GM18505 (cell line): ENCODE measurements around the gene PMS1.

Source experiments
- ATAC-seq: cut with Tn5 transposase; IDR thresholded peaks from one replicate; pipeline ENCODE4 v1.9.1; 2021; ENCODE audit not compliant: unreplicated experiment
- POLR2A ChIP-seq: IDR thresholded peaks from 4 replicates; pipeline ENCODE4 v1.6.1; 2011; ENCODE audit warnings: borderline replicate concordance; ENCODE audit not compliant: insufficient read depth, insufficient read length; ENCODE audit errors: extremely low read depth

PMS1 gene

GRCh38 chr2:189791338-189792042, 7.2 kb downstream of the PMS1 start:
- no peak for ATAC-seq
- TF ChIP-seq POLR2A, result no peak

DNA sequence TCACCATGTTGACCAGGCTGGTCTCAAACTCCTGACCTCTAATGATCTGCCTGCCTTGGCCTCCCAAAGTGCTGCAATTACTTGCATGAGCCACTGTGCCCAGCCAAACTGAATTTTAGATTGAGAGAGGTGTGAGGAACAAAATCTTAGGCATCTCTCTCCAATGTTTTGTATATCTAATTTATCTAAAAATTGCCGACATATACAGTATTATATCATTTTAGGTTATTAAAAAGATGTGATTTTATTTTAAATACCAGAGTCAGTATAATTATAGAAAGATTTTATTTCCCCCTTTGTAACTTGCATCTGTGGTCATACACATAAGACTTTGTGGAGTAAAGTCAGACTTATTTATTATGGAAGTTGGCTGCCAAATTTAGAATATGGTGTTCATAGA, 10.1 kb downstream of the PMS1 start:
- TF ChIP-seq POLR2A, result no peak
- ATAC-seq, result no peak

- ATAC-seq, result no peak
- TF ChIP-seq POLR2A, result no peak
These were observed 13.7 kb downstream of the PMS1 start for GRCh38 chr2:189797902-189798301.

DNA sequence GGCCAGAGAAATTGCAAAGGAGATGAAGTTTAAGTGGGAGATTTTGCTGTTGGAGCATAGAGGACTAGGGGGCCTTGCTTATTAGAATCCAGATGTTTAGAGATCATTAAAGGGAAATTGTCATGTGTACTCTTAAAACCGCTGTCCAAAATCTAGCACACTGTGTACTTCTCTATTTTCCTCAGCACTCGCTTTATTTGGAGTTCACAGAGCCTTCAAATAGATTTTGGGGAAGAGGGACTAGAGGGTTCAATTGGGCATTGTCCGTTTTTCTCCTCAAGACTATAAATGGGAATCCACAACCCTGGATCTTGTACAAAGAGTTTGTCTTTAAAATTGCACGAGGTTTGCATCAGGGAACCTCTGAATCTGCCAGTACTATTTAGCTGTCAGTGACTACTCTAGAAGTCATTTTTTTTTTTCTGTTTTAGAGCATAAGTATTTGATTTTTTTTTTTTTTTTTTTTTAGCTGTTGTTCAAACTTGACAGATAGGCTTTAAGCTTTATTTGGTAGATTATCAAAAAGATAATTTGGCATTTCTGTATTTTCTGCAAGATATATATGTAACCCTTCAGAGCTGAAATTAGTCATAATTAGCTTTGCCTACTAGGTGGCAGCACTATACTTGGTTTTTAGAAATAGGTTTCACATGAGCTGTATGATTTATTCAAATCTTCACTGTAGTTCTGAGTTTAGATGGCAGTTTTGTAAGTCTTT, 14.2 kb downstream of the PMS1 start:
- no peak for TF ChIP-seq POLR2A
- ATAC-seq, result peak; percentile 42

DNA sequence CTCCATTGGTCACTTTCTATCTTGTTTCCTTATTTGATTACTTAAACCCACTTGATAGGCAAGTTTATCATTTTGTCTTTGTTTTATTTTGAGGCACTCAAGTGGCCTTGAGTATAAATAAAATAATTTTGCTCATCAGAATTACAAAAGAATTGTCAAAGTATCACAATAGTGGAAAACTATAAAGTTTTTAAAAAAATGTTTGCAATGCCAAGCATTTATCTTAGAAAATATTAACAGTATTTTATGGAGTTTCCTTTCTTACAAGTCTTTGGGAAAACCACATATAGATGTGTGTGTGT, 14.7 kb downstream of the PMS1 start:
- no peak for ATAC-seq
- no peak for TF ChIP-seq POLR2A

- ATAC-seq, result no peak
- TF ChIP-seq POLR2A, result no peak
These were observed 15.3 kb downstream of the PMS1 start for GRCh38 chr2:189799531-189799930.

DNA sequence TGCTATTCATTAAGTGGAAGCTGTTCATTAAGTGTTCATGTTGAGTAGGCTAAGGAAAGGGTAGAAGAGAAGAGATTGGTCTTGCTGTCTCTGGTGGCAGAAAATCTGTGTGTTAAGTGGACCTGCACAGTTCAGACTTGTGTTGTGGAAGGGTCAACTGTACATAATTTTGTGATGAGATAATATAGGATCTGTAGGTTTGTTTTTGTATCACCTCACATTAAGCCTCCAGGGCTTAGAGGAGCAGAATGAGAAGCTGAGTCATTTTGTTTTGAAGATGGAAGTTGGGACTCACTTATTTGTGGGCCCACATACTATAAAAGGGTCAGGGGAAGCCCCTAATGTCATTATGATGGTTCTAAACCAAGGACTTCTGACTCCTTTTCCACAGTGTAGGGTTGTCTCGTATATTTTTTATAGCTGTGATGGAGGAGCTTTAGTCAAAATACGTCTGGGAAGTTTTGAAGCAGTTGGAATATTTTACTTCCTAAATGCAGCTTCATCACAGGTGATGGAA, 18.2 kb downstream of the PMS1 start:
- TF ChIP-seq POLR2A, result no peak

GRCh38 chr2:189803431-189803830, 19.2 kb downstream of the PMS1 start:
- no peak for TF ChIP-seq POLR2A
- no peak for ATAC-seq

More for the DNA sequence above, 18.2 kb downstream of the PMS1 start:
- no peak for ATAC-seq

GRCh38 chr2:189818249-189819038, 34.2 kb downstream of the PMS1 start:
- no peak for ATAC-seq
- no peak for TF ChIP-seq POLR2A

- no peak for TF ChIP-seq POLR2A
- ATAC-seq, result no peak
These were observed 35.1 kb downstream of the PMS1 start for GRCh38 chr2:189819297-189819704.

DNA sequence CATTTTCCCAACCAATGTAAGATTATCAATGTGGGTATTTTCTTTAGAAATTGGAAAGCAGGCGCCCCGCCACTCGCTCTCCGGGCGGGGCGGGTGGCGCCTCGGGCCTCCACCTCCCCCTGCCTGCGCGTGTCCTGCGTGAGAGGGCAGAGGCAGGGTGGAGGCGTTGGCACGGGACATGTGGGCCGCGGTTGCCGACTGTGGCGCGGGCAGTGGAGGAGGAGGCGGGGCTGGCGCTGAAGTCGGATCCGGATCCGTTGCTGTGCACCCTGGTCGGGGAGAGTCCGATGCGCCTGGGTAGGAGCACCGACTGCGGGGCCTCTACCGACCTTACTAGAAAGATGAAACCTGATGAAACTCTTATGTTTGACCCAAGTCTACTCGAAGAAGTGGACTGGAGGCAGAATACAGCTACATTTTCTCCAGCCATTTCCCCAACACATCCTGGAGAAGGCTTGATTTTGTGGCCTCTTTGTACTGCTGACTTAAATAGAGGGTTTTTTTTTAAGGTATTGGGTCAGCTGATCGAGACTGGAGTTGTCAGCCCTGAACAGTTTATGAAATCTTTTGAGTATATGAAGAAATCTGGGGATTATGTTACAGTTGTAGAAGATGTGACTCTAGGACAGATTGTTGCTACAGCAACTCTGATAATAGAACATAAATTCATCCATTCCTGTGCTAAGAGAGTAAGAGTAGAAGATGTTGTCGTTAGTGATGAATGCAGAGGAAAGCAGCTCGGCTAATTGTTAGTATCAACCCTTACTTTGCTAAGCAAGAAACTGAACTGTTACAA, 37.9 kb downstream of the PMS1 start:
- TF ChIP-seq POLR2A, result no peak
- no peak for ATAC-seq

GRCh38 chr2:189824694-189825396, 40.6 kb downstream of the PMS1 start:
- no peak for TF ChIP-seq POLR2A
- no peak for ATAC-seq
